HG02759 (cell line): ENCODE results near the gene TRIM25.

Experiments used
- ATAC-seq: cut with Tn5 transposase; IDR thresholded peaks from one replicate; pipeline ENCODE4 v1.9.1; 2021; ENCODE audit warnings: mild to moderate bottlenecking, moderate library complexity; ENCODE audit not compliant: unreplicated experiment

Gene TRIM25

DNA sequence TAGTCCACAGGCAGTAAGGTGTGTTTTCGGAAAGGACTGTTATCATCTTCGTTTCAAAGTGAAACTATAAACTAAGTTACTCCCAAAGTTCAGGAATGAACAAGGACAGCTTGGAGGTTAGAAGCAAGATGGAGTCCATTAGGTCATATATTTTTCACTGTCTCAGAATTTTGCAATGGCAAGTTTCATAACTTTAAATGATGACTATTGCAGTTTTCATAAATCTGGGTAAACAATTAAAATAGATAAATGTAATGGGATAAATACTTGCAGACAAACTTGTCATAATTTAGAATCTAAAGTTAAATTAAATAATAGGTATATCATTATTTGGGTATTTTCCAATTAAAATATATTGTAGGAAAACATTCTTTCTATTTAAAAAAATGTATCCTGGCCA, 14.7 kb upstream of the TRIM25 start:
- no peak for ATAC-seq

DNA sequence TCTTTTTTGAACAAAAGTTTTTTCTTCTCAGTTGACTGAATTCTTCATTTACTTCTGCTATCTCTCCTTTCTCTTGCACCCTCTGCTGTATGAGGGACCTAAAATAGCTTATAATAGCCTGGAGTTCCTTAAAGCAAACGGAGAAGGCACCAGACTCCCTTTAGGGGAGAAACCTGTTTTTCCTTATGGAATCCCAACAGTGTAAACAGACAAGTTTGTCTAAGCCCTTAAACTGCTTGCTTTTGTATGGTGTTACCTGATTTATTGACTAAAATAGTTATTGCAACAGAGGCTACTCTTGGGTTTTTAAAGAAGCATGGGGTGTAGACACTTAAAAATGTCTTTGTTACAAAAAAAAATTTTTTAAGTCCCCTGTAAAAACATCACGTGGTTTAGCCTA, 12.9 kb upstream of the TRIM25 start:
- no peak for ATAC-seq

DNA sequence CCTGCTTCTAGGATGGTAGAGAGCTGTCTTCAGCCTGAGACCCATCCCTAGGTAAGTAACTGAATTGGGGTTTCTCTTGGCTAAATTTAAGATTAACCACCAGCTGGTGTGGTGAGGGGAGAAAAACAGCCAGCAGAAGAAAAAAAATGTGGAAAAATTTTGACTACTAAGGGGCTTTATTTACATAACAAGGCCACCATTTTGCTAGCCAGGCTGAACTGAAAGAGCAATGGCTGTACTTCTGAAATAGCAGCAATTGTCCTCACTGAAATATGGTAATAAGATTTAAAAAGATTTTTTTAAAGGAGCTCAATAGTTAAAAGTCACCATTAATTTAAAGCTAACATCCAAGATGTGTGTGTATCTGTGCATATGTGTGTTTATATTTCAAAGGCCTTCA, 12.4 kb upstream of the TRIM25 start:
- ATAC-seq, result no peak

DNA sequence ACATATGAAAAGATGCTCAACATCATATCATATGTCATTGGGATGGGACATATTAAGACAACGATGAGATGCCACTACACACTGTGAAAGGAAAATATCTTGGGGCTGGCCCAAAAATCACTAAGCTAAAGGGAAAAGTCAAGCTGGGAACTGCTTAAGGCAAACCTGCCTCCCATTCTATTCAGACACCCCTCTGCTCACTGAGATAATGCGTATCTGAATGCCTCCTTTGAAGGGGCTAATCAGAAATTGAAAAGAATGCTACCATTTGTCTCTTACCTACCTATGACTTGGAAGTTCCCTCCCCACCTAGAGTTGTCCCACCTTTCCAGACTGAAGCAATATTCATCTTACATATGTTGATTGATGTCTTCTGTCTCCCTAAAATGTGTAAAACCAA, 11.2 kb upstream of the TRIM25 start:
- no peak for ATAC-seq

DNA sequence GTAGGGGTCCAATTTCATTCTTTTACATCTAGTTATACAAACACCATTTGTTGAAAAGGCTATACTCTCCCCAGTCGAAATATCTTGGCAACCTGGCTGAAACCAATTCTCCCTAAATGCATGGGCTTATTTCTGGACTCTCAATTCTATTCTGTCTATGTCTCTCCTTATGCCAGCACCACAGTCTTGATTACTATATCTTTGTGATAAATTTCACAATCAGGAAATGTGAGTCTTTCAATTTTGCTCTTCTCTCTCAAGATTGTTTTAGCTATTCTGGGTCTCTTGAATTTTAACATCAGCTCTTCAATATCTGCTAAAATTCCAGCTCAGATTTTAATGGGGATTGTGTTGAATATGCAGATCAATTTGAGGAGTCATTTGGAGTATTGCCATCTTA, 5.9 kb upstream of the TRIM25 start:
- ATAC-seq, result no peak

DNA sequence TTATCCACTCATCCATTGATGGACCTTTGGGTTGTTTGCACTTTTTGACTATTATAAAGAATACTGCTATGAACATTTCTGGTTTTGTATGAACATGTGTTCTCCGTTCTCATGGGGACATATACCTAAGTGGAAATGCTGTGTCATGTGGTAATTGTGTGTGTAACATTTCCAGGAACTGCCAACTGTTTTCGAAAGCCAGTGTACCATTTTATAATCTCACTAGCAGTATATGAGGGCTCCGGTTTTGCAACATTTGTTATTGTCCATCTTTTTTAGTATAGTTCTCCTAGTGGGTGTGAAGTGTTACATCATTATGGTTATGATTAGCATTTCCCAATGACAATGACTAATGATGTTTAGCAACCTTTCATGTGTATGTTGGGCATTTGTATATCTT, 5.1 kb upstream of the TRIM25 start:
- no peak for ATAC-seq

DNA sequence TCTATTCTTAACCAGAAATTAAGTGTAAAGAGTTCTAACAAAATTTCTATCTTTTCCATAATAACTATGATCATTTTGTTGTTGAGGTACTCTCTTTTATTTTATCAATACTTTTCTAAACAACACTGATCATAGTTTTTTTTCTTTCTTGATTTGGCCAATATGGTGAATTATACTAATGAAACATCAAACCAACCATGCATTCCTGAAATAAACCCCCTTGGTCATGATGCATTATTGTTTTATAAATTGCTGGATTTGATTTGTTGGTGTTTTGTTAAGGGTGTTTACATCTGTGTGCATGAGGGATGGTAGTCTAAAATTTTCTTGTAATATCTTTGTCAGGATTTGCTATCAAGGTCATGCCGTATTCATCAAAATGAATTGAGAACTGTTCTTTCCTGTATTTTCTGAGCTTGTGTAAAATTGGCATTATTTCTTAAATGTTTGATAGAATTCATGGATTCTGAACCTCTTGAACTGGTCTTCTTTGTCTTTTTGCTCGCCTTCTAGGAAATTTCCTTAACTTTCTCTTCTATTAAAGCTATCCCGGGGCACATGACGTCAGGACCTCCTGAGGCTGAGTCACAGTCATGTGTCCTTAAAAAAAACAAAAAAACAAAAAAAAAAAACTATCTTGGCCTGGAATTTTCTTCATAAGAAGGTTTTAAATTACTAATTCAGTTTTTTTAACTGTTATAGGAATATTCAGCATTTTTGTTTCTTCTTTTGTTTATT, 3.9 kb upstream of the TRIM25 start:
- ATAC-seq, result no peak

DNA sequence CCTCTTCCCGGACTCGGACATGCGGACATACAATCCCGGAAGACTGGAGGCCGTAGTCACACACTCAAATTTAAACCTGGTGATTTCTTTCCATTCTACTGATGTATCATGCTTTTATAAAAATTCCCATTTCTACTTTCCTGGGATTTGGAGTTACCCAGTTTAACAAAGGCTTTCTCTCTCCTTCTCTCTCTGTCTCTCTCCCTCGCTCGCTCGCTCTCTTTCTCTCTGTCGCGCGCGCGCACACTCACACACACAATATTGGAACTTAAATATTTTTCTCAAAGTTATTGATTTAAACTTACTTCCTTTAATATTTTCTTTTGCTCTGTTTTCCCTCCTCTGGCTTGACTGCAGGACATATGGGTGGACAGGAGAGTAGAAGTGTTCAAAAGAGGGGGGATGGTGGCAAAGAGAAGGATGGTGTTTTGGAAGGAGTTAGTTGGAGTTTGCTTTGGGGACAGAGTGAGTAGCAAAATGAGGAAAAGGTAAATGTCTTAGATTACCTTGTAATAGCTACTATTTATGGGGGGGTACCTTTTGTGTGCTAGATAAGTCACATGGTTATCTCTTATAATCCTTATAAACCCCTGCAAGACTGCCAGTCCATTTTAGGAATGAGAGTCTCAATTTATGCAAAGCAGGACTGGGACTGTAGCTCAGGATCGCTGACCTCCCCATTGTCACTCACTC, 878 bp upstream of the TRIM25 start:
- no peak for ATAC-seq

DNA sequence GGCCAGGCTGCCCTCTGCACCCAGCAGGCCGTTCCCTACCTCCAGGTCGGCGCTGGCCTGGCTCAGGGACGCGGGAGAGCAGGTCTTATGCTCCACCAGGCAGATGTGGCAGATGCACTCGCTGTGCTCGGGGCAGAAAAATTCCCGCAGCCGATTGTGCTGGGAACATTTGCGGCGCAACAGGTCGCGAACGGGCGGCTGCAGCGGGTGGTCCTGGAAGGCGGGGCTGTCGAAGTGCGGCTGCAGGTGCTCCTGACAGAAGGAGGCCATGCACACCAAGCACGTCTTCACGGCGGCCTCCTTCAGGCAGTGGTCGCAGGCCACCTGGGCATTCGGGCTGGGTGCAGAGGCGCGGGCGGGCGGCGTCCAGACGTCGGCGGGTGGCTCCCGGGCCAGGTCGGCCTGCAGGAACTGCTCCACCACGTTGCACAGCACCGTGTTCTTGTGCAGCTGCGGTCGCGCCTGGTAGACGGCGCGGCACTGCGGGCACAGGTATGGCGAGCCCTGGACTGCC, 439 bp downstream of the TRIM25 start:
- ATAC-seq, result peak; percentile 52

DNA sequence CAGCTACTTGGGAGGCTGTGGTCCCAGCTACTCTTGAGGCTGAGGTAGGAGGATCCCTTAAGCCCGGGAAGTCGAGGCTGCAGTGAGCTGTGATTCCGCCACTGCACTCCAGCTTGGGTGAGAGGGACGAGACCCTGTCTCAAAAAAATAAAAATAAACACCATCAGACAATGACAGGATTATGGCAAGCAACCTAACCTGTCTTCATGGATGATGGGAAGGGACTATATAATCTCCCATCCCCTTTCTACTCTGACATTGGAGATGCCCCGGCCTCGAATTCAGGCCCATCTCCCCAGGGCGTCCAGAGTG, 893 bp downstream of the TRIM25 start:
- no peak for ATAC-seq

DNA sequence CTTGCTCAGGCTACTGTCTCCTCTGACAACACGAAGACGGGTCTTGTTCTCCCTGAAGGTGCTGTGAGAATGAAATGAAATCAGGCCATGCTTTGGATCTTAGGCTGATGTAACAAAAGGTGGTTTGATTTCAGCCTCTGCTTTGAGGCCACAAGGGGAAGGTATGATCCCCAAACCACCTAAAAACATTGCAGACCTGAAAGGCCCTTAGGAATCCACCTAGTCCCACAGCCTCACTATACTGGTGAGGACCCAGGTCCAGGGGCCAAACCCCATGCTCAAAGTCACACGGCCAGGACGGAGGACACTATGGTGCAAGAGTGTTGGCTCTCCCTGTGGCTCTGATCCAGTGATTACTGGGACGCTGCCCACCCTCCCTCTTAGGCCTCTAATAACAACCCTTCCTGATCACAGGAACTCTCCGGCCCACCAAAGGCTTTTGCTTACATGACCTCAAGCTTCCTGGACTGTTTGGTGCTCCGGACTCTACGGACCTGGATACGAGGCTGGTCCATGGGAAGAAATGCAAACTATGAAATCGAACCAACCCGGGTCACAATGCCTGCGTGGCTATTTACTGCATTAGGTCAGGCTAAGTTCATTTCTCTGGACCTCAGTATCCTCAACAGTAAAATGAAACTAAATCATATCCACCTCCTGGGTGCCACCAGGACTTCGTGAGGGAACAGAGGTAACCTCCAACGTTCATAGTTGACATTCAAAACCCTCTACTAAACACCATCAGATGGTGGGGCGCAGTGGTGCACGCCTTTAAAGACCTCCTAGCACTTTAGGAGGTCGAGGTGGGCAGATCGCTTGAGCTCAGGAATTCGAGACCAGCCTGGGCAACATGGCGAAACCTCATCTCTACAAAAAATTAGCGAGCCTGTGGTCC, 1.5 kb downstream of the TRIM25 start:
- ATAC-seq, result no peak

DNA sequence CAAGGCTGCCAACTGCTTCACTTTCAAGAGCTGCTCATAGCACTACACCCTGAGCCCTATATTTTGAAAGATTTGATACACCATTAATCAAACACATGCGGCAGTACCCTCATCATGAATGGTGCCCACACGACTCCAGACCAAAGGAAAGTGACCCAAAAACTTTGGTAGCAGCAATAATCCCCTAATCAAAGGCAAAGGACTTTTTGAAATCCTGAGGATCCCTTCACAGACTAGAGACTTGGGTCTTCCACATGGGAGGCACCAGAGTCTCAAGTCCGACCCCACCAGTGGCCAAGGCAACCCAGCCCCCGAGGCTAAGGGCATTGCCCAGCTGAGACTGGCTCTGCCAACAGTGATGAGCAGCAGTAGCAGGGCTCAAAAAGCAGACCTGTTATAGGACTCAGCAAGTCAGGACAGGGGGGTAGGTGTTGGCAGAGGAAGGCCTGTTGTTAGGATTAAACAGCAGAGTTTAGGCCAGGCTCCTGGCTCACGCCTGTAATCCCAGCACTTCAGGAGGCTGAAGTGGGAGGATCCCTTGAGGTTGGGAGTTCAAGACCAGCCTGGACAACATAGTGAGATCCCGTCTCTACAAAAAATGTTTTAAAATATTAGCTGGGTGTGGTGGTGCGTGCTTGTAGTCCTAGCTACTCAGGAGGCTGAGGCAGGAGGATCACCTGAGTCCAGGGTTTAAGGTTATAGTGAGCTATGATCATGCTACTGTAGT, 3.2 kb downstream of the TRIM25 start:
- ATAC-seq, result no peak

DNA sequence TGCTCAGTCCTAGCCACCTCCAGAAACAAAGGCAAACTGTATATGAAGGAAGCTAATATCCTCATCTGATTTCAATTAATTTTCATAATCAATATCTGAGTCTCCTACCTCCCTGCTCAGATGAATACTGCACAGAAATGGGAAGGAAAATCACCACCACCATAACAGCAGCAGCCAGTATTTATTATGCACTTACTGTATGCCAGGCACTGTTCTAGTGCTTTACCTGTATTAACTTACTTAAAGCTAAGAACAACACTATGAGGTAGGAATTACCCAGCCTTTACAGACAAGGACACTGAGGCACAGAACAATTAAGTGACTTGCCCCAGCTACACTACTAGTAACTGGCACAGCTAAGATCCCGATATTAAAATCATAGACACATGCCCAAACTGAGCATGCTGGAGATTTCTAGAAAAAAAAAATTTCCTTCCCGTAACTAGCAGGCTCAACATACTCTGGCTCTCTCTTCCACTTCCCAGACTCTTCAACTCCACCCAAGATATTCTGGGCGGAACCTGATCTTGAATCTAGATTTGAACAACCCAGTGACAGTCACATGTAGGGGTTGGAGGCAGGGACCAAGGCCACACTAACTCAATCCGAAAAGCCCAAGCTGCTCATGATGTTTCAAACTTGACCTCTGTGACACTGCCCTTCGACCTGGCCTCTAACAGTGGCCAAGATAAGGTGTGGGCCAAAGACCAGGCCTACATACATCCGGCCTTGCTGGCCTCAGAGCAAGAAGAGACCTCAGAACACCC, 3.9 kb downstream of the TRIM25 start:
- ATAC-seq, result no peak

DNA sequence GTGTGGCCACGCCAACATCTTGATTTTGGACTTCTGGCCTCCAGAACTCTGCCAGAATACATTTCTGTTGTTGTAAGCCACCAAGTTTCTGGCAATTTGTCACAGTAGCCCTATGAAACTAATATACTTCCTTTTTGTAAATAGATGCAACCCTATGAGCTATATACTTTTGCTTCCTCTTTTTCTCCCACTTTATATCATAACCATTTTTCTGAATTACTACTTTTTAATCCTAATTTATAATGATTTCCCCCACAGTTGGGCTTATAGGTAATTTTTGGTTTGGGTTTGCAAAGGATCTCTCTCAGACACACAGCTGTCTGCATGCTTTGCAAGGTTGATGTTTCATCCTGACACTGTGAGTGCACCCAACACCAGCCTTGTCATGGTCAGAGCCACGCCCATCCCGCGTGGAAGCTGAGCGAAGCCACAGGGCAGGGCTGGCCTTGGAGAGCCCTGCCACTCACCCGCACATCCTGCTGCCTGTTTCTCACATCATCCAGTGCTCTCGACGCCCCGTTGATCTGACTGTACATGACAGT, 5.8 kb downstream of the TRIM25 start:
- ATAC-seq, result peak; percentile 92

DNA sequence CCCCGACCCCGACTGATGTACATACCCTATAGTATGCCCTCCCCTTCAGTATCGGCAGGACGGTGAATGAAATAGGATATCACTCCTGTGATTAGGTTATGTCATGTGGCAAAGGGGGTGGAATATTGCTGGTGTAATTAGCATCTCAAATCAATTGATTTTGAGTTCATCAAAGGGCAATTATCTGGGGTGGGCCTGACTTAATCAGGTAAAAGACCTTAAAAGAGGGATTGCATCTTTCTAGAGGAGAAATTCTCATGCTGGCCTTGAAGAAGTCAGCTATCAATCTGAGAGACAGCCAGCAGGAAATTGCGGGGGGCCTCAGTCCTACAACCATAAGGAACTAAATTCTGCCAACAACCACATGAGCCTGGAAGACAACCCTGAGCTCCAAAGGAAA, 10.3 kb downstream of the TRIM25 start:
- no peak for ATAC-seq

DNA sequence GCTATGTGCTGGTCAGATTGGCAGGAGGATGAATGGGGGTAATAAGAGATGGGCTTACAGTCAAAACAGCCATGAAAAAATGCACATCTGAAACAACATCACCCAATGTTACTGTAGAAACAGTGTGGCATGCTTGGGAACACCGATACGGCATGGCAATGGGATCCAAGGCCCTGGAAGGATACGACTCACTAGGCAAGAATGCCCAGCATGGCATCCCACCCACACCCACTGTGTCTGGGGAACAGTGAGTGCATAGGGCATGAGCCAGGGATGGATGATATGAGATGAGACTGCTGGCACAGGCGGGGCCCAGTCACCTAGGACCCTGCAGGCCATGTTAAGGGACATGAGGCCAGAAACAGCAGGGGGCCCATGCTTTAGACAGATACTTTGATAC, 11.5 kb downstream of the TRIM25 start:
- no peak for ATAC-seq

DNA sequence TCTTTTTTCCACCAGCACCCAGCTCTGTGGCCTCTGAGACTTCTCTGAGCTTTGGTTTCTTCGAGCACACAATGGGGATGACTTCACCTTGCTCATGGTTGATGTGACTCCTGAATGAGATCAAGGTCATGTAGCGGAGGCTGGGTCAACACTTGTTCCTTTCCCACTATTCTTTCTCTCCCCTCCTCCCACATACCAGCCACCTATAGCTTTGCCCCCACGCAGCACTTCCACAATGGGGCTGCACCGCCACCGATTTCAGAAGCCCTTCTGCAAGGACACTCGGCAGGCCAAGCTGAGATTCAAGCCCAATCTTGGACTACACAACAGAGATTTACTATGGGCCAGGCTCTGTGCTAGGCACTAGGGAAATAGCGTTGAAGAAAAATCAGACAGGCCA, 14.4 kb downstream of the TRIM25 start:
- no peak for ATAC-seq

DNA sequence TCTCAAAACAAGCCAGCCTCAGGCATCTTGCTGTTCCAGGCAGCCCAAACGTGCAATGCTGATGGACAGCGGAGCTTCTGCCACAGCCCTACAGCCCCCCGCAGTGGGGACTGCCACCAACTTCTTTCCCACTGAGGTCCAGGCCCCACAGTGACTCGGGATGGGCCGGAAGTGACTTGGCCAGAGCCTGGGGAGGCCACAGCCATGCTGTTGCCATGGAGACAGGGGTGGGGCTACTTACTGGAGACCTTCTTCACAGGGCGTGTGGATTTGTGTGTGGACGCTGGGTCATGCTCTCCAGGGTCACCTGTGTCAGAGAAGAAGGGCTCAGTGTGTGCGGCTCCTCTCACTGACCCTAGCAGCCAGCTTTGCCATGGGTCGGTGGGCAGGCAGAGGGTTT, 15.0 kb downstream of the TRIM25 start:
- ATAC-seq, result no peak

DNA sequence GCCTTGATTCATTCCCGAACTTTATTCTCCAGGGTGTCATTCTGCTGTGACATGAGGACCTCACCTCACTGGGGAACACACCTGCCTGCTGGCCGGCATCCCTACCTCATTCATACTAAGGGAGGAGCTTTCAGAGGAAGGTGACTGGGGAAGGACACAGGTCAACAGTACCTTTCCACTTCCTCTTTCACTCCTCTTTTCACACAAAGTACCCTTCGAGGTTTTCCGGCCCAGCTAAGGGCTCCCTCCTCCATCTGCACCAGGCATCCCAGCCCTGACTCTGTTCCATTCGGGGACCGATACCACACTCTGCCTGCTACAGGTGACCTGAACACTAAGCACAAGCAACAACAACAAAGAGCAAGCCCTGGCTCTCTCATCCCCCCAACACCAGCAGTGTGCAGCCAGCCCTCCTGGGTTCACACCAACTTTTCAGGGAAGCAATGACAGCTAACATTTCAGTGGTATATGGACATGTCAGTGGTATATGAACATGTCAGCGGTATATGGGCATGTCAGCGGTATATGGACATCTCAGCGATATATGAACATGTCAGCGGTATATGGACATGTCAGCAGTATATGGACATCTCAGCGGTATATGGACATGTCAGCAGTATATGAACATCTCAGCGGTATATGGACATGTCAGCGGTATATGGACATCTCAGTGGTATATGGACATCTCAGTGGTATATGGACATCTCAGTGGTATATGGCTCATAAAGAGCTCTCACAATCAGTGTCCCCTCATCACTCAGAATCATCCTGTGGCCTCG, 16.0 kb downstream of the TRIM25 start:
- ATAC-seq, result peak; percentile 64
